Activated CD4-positive, CD25-positive, alpha-beta regulatory T cell treated with anti-CD3 and anti-CD28 coated beads, Interleukin-2, amount 50 U/mL, for 16 hours (primary cell): ENCODE data around the gene MYCBP2.
"Not testable (repeated sequence)": the region's sequence is repeated elsewhere in the genome, so short reads cannot be mapped to it uniquely, and the experiment has no call there.

Experiments used
- DNase-seq: peaks from one replicate; pipeline ENCODE4 v3.0.0-alpha.2; 2020; ENCODE audit warnings: low read depth, low spot score

MYCBP2 gene

GRCh38 chr13:77300176-77301037, 26.5 kb downstream of the MYCBP2 start:
- DNase-seq: no peak

- no peak for DNase-seq
Observed at GRCh38 chr13:77299587-77299986, 27.3 kb downstream of the MYCBP2 start.

- DNase-seq: no peak
Observed at GRCh38 chr13:77298426-77298825, 28.5 kb downstream of the MYCBP2 start.

GRCh38 chr13:77291774-77292173, 35.1 kb downstream of the MYCBP2 start:
- DNase-seq: no peak

- DNase-seq: no peak
Observed at GRCh38 chr13:77290342-77290741, 36.6 kb downstream of the MYCBP2 start.

GRCh38 chr13:77289851-77290250, 37.0 kb downstream of the MYCBP2 start:
- DNase-seq: no peak

- not testable (repeated sequence) for DNase-seq
Observed at GRCh38 chr13:77285632-77286031, 41.3 kb downstream of the MYCBP2 start.

- DNase-seq: no peak
Observed at GRCh38 chr13:77285098-77285497, 41.8 kb downstream of the MYCBP2 start.

GRCh38 chr13:77274126-77274525, 52.8 kb downstream of the MYCBP2 start:
- no peak for DNase-seq

GRCh38 chr13:77269141-77269540, 57.8 kb downstream of the MYCBP2 start:
- no peak for DNase-seq

GRCh38 chr13:77267362-77267761, 59.5 kb downstream of the MYCBP2 start:
- DNase-seq: no peak

GRCh38 chr13:77265336-77265735, 61.6 kb downstream of the MYCBP2 start:
- DNase-seq: no peak

- DNase-seq: no peak
Observed at GRCh38 chr13:77262198-77262597, 64.7 kb downstream of the MYCBP2 start.

- DNase-seq: no peak
Observed at GRCh38 chr13:77250975-77251374, 75.9 kb downstream of the MYCBP2 start.

- DNase-seq: not testable (repeated sequence)
Observed at GRCh38 chr13:77245224-77245623, 81.7 kb downstream of the MYCBP2 start.

- no peak for DNase-seq
Observed at GRCh38 chr13:77239312-77239711, 87.6 kb downstream of the MYCBP2 start.

- no peak for DNase-seq
Observed at GRCh38 chr13:77235456-77236022, 91.4 kb downstream of the MYCBP2 start.

GRCh38 chr13:77233159-77233558, 93.7 kb downstream of the MYCBP2 start:
- no peak for DNase-seq

GRCh38 chr13:77230560-77230959, 96.3 kb downstream of the MYCBP2 start:
- no peak for DNase-seq

- DNase-seq: no peak
Observed at GRCh38 chr13:77225946-77226345, 100.9 kb downstream of the MYCBP2 start.

GRCh38 chr13:77222909-77223308, 104.0 kb downstream of the MYCBP2 start:
- DNase-seq: no peak

GRCh38 chr13:77222000-77222690, 104.7 kb downstream of the MYCBP2 start:
- no peak for DNase-seq

- no peak for DNase-seq
Observed at GRCh38 chr13:77219401-77219800, 107.5 kb downstream of the MYCBP2 start.
